ENCODE measurements around the gene CSF1.

CSF1 gene

GRCh38 chr1:109924316-109924715 is 13.7 kb downstream of the CSF1 start:
- no peak for FAIRE-seq
- TF ChIP-seq POLR2AphosphoS5 (IDR thresholded peaks at IDR 0.05; ENCODE audit: low read depth, low read length) (no peak), POLR2A (IDR thresholded peaks at IDR 0.05; ENCODE audit: low read depth, low read length) (no peak), POU2F2 (IDR thresholded peaks at IDR 0.05; ENCODE audit: low read depth, low read length) (no peak), TAF1 (IDR thresholded peaks at IDR 0.05; ENCODE audit: low read depth, low read length) (no peak), SPI1 (IDR thresholded peaks at IDR 0.05; ENCODE audit: low read depth, low read length) (no peak), PAX5 (IDR thresholded peaks at IDR 0.05; ENCODE audit: insufficient read depth, low read length, severe bottlenecking) (no peak)
- DNase-seq (ENCODE audit: insufficient read length, low spot score): no peak

DNA sequence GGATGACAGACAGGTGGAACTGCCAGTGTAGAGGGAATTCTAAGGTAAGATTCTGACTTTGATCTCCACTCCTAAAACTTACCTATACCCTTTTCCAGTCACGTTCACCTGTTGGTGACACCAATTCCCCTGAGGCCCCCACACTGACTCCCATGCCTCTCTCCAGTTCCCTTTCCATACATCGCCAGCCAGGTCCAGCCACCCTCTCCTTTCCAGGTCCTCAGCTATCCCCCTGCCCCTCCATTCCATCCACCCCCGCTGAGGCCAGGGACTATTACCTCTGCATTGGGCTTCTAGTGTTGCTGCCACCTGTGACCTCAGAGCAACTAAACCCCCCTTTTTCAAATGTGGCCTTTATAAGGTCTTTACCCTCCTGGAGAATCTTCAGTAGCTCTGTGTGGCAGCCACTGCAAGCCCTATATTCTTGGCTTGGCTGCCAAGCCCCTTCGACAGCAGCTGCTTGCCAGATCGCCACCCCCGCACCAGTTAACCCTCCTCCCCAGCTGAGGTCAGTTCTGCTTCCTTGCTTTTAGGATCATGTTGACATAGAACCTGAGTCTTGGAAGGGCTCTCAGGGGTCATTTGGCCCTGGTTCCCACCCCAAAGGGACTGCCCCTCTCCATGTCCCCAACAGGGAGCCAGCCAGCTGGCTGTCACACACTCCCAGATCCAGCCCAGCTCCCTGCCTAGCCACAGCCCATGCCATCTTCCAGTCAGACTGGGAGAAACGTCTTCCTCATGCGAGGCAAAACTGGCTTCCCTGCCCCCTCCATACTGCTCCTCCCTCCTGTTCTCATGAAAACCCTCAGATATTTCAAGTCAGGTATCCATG is 14.7 kb downstream of the CSF1 start:
- TF ChIP-seq PAX5 (IDR thresholded peaks at IDR 0.05; ENCODE audit: insufficient read depth, low read length, severe bottlenecking) (no peak), POU2F2 (IDR thresholded peaks at IDR 0.05; ENCODE audit: low read depth, low read length) (no peak), POLR2AphosphoS5 (IDR thresholded peaks at IDR 0.05; ENCODE audit: low read depth, low read length) (no peak), TAF1 (IDR thresholded peaks at IDR 0.05; ENCODE audit: low read depth, low read length) (no peak), SPI1 (IDR thresholded peaks at IDR 0.05; ENCODE audit: low read depth, low read length) (no peak), POLR2A (IDR thresholded peaks at IDR 0.05; ENCODE audit: low read depth, low read length) (no peak)
- DNase-seq (ENCODE audit: insufficient read length, low spot score): no peak
- FAIRE-seq: no peak

DNA sequence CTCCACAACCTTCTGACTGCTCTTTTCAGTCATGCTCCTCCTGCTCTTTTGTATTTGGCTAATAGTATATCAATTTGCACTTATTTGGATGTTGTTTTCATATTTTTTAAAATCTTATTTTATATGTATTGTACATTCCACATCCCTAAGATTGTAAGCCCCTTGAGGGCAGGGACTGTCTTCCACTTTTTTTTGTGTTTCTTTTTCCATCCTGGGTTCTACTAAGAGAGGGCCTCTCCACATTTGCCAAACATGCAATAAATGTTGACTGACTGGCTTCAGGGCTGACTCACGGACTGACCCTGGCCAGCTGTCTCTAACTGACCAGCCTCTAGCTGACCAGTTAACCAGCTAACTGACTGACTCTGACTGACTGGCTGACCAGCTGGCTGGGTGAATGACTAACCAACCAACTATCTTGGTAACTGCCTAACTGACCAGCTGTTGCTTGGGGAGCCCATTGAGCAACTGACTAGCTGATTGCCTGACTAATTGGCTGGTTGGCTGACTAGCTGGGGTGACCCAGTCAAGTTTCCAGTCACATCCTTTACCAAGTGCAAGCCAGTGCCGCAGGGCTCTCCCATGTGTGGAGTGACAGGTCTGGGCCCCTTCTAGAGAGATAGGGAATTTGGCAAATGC is 16.1 kb downstream of the CSF1 start:
- no peak for TF ChIP-seq PAX5 (IDR thresholded peaks at IDR 0.05; ENCODE audit: insufficient read depth, low read length, severe bottlenecking)
- TF ChIP-seq POLR2A (IDR thresholded peaks at IDR 0.05; ENCODE audit: low read depth, low read length): no peak
- no peak for TF ChIP-seq TAF1 (IDR thresholded peaks at IDR 0.05; ENCODE audit: low read depth, low read length)
- FAIRE-seq (no peak), DNase-seq (ENCODE audit: insufficient read length, low spot score) (no peak)

DNA sequence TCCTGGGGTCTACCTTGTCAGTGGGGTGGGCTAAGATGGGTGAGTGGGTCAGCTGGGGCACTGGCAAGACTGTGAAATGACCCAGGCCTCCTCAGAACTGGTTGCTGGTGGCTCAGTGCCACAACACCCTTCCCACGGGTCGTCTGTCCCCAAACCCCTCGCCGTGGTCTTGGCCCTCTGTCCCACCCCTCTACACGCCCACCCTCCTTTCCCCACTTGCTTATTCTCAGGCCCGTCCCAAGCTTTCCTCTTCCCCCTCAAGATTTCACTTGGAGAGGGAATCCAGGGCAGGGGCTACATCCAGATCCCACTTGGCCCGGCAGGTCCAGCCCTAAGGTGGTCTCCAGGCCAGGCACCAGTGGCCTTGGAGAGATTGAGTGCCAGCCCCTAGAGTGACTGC is 16.7 kb downstream of the CSF1 start:
- DNase-seq (ENCODE audit: insufficient read length, low spot score) (no peak), FAIRE-seq (no peak)
- TF ChIP-seq SPI1 (IDR thresholded peaks at IDR 0.05; ENCODE audit: low read depth, low read length) (no peak), POLR2AphosphoS5 (IDR thresholded peaks at IDR 0.05; ENCODE audit: low read depth, low read length) (no peak), TAF1 (IDR thresholded peaks at IDR 0.05; ENCODE audit: low read depth, low read length) (no peak), PAX5 (IDR thresholded peaks at IDR 0.05; ENCODE audit: insufficient read depth, low read length, severe bottlenecking) (no peak), POLR2A (IDR thresholded peaks at IDR 0.05; ENCODE audit: low read depth, low read length) (no peak), POU2F2 (IDR thresholded peaks at IDR 0.05; ENCODE audit: low read depth, low read length) (no peak)

GRCh38 chr1:109927911-109928321 is 17.3 kb downstream of the CSF1 start:
- TF ChIP-seq POU2F2 (IDR thresholded peaks at IDR 0.05; ENCODE audit: low read depth, low read length) (no peak), POLR2A (IDR thresholded peaks at IDR 0.05; ENCODE audit: low read depth, low read length) (no peak), TAF1 (IDR thresholded peaks at IDR 0.05; ENCODE audit: low read depth, low read length) (no peak), PAX5 (IDR thresholded peaks at IDR 0.05; ENCODE audit: insufficient read depth, low read length, severe bottlenecking) (no peak), SPI1 (IDR thresholded peaks at IDR 0.05; ENCODE audit: low read depth, low read length) (no peak), POLR2AphosphoS5 (IDR thresholded peaks at IDR 0.05; ENCODE audit: low read depth, low read length) (no peak)
- DNase-seq (ENCODE audit: insufficient read length, low spot score): no peak
- no peak for FAIRE-seq

DNA sequence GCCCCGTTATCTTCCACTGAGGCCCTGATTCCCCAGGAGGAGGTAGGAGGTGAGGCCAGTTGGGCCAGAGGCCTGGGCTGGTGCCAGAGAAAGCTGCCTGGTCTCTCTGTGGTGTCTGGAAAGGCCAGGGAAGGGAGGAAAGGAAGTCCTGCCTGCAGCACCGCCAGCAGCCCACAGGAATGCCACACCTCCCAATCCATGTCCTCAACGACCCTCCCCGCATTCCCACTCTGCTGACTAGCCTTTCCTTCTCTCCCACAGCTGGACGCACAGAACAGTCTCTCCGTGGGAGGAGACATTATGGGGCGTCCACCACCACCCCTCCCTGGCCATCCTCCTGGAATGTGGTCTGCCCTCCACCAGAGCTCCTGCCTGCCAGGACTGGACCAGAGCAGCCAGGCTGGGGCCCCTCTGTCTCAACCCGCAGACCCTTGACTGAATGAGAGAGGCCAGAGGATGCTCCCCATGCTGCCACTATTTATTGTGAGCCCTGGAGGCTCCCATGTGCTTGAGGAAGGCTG is 18.0 kb downstream of the CSF1 start:
- no peak for DNase-seq (ENCODE audit: insufficient read length, low spot score)
- TF ChIP-seq SPI1 (IDR thresholded peaks at IDR 0.05; ENCODE audit: low read depth, low read length): no peak
- TF ChIP-seq POLR2A (IDR thresholded peaks at IDR 0.05; ENCODE audit: low read depth, low read length): no peak
- no peak for TF ChIP-seq PAX5 (IDR thresholded peaks at IDR 0.05; ENCODE audit: insufficient read depth, low read length, severe bottlenecking)
- TF ChIP-seq TAF1 (IDR thresholded peaks at IDR 0.05; ENCODE audit: low read depth, low read length): no peak
- TF ChIP-seq POU2F2 (IDR thresholded peaks at IDR 0.05; ENCODE audit: low read depth, low read length): no peak
- TF ChIP-seq POLR2AphosphoS5 (IDR thresholded peaks at IDR 0.05; ENCODE audit: low read depth, low read length): no peak

GRCh38 chr1:109929170-109929569 is 18.5 kb downstream of the CSF1 start:
- no peak for FAIRE-seq
- no peak for TF ChIP-seq POU2F2 (IDR thresholded peaks at IDR 0.05; ENCODE audit: low read depth, low read length)
- no peak for TF ChIP-seq TAF1 (IDR thresholded peaks at IDR 0.05; ENCODE audit: low read depth, low read length)
- TF ChIP-seq POLR2A (IDR thresholded peaks at IDR 0.05; ENCODE audit: low read depth, low read length): no peak
- no peak for TF ChIP-seq PAX5 (IDR thresholded peaks at IDR 0.05; ENCODE audit: insufficient read depth, low read length, severe bottlenecking)
- TF ChIP-seq SPI1 (IDR thresholded peaks at IDR 0.05; ENCODE audit: low read depth, low read length): no peak
- TF ChIP-seq POLR2AphosphoS5 (IDR thresholded peaks at IDR 0.05; ENCODE audit: low read depth, low read length): no peak
- DNase-seq (ENCODE audit: insufficient read length, low spot score): no peak

More for the DNA sequence above, 18.0 kb downstream of the CSF1 start:
- no peak for FAIRE-seq

GRCh38 chr1:109929588-109930251 is 19.1 kb downstream of the CSF1 start:
- DNase-seq (ENCODE audit: insufficient read length, low spot score) (no peak), FAIRE-seq (no peak)
- TF ChIP-seq POLR2AphosphoS5 (IDR thresholded peaks at IDR 0.05; ENCODE audit: low read depth, low read length) (no peak), POU2F2 (IDR thresholded peaks at IDR 0.05; ENCODE audit: low read depth, low read length) (no peak), TAF1 (IDR thresholded peaks at IDR 0.05; ENCODE audit: low read depth, low read length) (no peak), PAX5 (IDR thresholded peaks at IDR 0.05; ENCODE audit: insufficient read depth, low read length, severe bottlenecking) (no peak), SPI1 (IDR thresholded peaks at IDR 0.05; ENCODE audit: low read depth, low read length) (no peak), POLR2A (IDR thresholded peaks at IDR 0.05; ENCODE audit: low read depth, low read length) (no peak)
